T follicular helper cell (primary cell): ENCODE data around the gene CARM1.
"Not testable (repeated sequence)": the region's sequence is repeated elsewhere in the genome, so short reads cannot be mapped to it uniquely, and the experiment has no call there.

Experiments used
- DNase-seq: peaks from one replicate; pipeline ENCODE4 v3.0.0-alpha.2; 2020; ENCODE audit warnings: low read depth

The CARM1 gene

DNA sequence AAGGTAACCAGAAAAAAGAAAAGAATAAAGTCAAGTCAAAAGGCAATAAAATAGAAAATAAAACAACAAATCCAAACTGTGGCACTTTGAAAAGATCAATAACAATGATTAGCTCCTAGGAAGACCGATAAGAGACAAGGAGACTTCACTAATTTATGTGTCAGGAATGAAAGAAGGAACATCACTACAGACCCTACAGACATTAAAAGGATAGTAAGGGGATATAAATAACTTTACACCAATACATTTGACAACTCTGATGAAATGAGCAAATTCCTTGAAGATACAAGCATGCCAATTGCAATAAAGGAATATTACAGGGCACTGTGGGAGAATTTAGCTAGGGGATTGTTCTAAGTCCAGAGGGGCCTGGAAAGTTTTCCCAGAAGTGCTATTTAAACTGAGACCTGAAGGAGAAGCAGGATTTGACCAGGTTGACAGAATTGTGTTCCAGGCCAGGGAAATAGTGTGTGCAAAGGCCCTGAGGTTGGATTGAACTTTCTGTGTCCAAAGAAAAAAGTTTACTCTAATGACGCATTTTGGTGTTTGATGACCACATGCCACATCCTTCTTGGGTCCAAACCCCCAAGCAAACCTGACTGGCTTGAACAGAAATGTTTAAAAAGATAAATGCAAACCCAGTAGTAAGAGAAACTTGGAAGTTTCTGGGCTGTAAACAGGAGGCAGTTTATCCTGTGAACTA, 24.7 kb upstream of the CARM1 start:
- DNase-seq = no peak

DNA sequence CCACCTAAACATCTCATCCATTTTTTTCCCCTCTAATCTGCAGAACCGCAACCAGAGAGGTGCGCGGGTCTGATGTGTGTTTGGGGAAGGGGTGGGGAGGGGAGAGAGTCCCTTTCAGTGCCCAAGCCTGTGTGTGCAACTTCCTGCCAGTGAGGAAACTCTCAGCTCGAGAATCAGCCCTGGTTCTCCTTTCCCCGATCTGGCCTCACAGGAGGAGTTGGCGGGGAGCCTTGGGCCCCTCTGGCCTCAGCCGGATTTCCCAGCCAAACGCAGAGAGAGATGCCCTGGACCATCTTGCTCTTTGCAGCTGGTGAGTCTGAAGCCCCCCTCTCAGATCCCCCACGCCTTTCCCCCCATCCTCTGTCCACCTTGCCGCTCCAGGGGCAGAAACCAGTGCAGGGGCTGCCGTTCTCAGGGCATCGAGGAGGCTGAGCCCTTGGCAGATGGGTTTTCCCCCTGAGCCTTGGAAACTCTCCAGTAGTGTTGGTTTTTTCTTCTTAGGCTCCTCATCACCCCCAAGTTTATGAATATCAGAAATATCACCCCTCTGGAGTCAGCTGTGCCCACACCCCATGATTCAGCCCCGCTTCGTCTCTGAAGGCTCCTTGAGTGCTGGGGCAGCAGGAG, 23.0 kb upstream of the CARM1 start, which contains the start of gene C19orf38:
Gene C19orf38, plus strand, starts transcription at position 186 of the 627 bp plus-strand sequence. Its CDS starts 94 bp downstream, at position 280.
- no peak for DNase-seq

DNA sequence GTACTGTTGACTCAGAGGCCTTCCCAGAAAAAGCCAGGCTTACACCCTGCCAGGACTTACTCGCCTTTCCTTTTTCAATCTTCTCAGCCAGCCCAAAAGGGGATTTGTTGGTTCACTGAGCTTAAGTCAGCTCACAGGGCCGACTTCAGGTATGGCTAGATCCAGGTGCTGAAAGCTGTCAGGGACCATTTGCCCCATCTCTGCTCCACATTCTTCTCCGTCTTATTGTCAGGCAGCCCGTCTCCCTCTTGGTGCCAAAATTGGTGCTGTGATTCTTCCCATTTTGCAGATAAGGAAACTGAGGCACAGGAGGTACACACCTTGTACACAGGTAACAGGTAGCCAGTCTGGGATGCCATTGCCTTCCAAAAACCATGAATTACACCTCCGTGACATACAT, 20.7 kb upstream of the CARM1 start:
- no peak for DNase-seq

DNA sequence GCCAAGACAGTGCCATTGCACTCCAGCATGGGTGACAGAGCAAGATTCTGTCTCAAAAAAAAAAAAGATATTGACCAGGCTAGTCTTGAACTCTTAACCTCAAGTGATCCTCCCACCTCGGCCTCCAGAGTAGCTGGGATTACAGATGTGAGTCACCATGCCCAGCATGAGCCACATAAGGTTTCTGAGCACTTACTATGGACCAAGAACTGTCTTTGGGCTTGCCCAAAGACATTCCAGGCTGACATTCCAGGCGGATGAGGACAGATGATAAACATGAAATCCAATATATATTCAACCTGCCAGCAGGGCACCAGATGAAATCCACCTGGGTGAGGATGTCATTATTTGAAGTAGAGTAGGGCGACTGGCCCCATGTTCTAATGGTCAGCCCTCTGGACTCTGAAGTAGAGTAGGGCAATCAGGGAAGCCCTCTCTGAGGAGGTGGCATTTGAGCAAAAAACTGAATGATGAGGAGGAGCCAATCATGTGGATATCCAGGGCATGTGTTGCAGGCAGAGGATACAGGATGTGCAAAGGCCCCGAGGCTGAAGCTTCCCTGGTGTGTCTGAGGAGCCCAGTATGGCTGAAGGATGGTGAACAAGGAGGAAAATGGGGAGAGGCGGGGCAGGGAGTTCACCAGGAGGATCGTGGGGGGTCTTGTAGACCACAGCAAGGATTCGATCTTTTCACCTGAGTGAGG, 19.1 kb upstream of the CARM1 start:
- no peak for DNase-seq

DNA sequence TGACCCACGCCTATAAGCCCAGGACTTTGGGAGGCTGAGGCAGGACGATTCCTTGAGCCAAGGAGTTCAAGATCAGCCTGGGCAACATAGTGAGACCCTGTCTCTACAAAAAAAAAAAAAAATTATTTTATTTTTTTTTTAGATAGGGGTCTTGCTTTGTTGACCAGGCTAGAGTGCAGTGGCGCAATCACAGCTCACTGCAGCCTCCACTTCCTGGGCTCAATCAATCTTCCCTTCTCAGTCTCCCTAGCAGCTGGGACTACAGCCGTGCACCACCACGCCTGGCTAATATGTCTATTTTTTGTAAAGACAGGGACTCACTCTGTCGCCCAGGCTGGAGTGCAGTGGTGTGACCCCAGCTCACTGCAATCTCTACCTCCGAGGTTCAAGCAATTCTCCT, 18.4 kb upstream of the CARM1 start:
- DNase-seq = no peak

DNA sequence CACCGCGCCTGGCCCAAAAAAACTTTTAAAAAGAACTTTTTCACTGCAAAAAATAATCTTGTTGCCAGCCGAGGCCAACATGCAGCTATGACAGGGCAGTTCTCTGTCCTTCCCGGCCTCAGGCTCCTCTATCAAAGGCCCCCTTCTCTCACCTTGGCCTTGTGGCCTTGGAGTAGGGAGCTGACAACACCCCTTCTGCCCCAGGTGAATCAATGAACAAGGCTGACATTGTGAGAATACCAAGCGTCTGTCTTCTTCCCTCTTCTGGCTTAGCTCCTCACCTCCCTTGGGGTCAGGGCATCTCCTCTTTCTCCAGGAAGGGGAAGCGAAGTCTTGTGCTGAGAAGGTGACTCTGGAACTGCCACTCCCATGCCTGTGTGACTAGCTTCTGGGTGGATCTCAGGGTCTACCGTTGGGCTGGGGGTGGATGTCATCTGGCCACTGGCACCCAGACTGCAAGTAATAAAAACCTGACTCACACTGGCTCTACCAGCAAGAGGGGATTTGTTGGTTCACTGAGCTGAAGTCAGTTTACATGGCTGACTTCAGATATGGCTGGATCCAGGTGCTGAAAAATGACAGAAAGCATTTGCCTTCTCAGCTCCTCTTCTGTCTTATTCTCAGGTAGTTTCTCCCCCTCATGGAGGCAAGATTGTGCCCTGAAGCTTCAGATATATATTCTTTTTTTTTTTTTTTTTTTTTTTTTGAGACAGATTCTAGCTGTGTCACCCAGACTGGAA, 16.8 kb upstream of the CARM1 start:
- DNase-seq = no peak

DNA sequence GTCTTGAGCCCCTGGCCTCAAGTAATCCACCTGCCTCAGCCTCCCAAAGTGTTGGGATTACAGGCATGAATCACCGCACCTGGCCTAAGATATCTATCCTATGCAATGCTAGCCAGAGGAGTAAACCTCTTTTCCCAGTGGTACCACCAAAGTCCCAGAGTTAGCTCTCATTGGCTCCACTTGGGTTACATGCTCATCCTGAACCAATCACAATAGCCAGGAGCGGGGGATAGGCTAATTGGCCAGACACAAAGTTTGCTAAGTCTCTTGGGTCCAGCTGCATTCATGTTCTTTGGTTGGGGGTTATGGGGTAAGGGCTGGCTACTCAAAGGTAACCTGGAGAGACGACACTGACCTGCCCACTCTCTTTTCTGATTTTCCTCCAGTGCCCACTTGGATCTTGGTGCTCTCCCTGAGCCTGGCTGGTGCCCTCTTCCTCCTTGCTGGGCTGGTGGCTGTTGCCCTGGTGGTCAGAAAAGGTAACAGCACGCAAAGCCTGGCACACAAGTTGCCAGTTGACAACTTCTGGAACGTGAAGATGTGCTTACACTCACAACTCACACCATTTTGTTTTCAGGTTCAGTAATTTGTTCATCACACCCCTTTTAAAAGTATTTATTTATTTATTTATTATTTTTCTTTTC, 15.4 kb upstream of the CARM1 start:
- DNase-seq = no peak

DNA sequence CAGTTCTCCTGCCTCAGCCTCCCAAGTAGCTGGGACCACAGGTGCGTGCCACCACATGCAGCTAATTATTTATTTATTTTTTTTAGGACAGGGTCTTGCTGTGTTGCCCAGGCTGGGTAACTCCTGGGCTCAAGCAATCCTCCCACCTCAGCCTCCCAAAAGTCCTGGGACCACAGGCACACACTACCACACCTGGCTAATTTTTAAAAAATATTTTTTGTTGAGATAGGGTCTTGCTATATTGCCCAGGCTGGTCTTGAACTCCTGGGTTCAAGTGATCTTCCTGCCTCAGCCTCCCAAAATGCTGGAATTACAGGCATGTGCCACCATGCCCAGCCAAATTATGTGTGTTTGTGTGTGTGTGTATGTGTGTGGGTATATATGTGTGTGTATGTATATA, 14.5 kb upstream of the CARM1 start:
- DNase-seq = not testable (repeated sequence)

DNA sequence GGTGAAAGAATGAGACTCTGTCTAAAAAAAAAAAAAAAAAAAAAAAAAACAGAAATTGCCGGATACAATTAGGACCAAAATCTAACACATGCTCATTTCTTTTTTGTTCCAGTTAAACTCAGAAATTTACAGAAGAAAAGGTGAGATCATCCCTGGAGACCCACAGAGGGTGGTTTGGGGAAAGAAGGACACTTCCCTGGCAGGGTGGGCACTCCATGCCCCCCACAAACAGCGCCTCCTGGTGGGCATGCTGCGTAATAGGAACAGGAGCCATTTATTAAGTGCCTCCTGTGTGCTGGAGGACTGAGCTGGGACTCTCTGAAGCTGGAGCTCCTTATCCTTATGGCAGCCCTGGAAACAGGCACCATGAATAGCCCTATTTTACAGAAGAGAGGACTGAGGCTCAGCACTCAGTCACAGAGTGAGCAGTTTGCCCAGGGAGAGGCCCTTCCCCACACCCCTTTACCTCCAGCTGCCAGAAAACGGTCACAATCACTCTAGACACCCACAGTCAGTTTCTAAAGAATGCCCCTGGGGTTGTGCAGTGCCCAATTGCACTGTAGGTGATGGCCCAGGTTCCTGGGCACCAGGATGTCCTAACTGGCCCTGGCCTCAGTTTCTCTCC, 13.0 kb upstream of the CARM1 start:
- DNase-seq = no peak

DNA sequence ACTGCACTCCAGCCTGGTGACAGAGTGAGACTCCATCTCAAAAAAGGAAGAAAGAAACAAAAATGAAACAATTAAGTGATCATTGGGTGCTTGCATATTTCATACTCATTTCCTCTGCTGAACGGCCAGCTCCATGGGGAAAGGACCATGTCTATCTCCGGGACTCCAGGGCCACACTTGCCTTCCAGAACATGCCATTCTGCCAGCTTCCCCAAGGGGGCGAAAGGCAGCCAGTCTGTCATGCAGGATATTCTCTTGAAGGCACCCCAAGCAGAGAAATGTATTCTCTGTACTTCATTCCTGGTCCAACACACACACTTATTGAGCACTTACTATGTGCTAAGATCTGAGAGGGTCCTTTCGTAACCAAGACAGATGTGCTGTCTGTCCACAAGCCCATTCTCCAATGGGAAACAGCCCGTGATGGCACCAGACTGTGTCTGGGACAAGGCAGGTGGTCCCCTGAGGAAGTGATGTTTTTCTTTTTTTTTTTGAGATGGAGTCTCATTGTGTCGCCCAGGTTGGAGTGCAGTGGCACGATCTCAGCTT, 10.2 kb upstream of the CARM1 start:
- DNase-seq = no peak

DNA sequence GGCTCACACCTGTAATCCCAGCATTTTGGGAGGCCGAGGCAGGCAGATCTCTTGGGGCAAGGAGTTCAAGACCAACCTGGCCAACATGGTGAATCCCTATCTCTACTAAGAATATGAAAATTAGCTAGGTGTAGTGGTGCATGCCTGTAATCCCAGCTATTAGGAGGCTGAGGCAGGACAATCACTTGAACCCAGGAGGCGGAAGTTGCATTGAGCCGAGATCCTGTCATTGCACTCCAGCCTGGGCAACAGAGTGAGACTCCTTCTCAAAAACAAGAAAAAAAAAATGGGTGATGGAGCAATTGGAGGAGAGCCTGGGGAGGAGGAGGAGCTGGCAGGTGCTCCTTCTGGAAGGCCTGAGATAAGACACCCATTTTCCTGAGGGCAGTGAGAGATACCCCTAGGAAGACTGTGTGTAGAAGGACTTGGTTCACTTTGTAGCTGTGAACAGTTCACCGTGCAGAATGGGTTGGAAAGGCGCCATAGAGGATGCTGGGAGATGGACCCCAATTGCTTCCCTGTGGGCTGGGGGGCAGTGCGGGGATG, 8.7 kb upstream of the CARM1 start:
- DNase-seq = no peak

DNA sequence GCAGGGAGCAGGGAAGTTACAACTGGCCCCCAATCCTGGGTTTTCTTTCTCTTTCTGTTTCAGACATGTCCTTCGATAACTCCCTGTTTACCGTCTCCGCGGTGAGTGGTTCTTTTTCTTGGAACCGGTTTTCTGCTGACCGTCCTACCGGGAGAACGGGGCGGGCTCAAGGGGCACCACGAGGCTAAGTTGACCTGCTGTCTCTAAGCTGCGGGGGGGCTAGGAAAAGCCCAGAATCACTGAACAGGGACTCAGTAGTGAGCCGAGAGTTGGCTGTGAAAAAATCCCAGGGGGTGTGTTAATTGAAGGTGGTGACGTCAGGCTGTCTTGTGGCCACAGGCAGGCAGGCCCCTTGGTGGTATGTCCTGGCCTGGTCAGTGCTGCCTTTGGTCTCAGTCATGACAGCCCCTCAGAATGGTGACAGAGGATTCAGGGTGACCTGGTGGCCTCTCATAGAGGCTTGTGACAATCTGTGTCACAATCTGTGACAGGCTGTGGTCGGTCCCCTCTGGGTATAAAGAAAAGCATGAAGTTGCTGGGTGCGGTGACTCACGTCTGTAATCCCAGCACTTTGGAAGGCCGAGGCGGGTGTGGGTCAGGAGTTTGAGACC, 8.1 kb upstream of the CARM1 start:
- DNase-seq = no peak

DNA sequence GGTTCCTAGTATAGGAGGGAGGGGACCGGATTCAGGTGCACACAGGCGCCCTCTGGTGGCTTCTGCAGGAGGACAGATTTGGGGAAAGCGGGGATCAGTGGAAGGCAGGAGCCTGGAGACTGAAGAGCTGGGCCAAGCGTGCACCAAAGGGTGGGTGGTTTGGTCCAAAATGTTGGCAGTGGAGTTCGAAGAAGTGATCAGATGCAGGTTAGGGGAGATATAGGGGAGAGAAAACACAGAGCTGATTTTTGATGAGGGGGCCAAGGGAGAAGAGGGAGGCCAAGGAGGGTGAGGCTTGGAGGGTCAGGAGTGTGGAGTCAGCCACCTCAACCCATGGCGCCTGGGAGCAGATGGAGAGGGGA, 6.8 kb upstream of the CARM1 start:
- DNase-seq = peak; percentile 70

DNA sequence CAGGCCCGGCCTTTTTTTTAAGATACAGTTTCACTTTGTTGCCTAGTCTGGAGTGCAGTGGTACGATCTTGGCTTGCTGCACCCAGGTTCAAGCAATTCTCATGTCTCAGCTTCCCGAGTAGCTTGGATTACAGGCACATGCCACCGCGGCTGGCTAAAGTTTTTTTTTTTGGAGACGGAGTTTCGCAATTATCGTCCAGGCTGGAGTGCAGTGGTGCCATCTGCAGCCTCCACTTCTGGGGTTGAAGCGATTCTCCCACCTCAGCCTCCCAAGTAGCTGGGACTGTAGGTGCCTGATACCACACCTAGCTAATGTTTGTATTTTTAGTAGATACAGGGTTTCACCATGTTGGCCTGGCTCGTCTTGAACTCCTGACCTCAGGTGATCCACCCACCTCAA, 4.9 kb upstream of the CARM1 start:
- DNase-seq = no peak

DNA sequence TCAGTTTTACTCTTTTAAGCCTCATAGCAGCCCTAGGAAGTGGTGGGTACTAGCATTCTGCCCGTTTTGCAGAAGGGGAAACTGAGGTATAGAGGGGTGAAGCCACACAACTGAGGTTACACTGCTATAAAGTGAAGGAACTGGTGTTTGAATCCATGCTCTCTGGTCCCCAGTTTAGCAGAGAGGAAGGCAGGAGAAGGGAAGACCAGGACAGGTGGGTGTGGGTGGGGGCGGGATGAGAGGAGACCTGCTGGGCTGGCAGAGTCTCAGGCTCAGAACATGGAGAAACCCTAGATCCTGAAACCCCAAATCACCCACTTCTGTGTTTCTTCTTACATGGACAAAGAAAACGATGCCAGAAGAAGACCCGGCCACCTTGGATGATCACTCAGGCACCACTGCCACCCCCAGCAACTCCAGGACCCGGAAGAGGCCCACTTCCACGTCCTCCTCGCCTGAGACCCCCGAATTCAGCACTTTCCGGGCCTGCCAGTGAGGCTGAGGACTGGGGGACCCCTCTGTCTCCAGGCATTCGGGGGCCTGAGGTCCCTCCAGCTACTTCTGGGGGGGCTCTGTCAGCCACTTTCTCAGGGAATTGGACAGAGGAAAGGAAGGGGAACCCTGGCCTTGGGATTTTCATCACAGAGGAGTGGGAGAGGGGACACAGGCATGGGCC, 2.3 kb upstream of the CARM1 start:
- DNase-seq = no peak

DNA sequence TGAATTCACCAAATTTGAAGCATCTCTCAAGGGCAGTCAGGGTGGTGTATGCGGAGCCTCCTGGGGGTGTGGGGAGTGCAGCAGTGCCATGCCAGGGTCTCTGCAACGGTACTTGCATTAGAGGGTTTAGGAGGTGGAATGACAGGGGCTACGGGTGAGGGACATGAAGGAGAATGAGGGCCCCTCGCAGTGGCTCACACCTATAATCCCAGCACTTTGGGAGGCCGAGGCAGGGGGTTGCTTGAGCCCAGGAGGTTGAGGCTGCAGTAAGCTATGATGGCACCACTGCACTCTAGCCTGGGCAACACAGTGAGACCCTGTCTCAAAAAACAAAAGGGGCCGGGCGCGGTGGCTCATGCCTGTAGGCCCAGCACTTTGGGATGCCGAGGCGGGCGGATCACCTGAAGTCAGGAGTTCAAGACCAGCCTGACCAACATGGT, 1.5 kb upstream of the CARM1 start:
- DNase-seq = not testable (repeated sequence)

DNA sequence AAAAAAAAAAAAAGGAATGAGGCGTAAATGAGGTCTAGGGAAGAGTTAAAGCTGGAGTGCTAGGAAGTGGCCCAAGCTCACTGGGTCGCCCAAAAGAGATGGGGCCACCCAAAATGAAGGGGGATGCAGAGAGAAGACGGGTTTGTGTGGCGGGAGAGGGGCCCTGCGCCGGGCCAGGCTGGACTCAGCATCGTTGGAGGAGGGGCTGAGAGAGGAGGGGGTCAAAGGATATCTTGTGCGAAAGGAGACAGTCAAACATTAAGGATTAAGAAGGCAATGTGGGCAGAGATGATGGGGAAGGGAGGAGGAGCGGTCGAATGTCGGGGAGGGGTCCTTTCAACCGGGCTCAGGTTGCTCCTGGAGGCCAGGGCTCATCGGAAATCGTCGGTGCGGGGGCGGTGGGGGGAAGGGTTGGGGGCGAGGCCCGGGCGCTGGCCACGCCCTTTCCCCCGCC, 825 bp upstream of the CARM1 start:
- DNase-seq = no peak

DNA sequence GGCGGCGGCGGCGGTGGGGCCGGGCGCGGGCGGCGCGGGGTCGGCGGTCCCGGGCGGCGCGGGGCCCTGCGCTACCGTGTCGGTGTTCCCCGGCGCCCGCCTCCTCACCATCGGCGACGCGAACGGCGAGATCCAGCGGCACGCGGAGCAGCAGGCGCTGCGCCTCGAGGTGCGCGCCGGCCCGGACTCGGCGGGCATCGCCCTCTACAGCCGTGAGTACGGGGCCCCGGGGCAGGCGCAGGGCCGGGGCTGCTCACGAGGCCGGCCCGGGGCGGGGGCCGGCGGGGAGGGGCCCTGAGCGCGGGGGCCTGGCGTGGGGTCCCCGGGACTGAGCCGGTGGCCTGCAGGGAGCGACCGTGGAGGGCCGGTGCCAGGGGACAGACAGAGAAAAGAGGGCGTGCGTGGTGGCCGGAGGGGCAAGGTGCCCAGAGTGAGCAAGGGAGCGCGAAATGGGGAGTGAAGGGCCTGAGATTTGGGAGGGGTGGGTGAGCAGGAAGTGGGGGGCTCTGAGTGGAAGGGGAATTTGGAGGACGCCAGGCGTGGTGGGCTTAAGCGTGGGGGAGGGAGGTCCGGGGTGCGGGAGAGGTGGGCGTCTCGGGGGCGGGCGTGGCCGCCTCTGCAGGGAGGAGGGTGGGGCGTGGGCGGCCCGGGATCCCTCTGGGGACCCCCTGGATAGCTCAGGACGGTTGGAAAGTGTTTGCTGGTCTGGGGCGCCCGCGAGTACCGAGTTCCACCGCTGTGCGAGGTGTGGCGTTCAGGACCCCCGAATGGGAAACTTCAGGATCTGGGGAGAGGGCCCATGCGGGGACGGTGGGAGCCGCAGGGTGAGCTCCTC, 575 bp downstream of the CARM1 start:
- DNase-seq = peak; percentile 8
